PC-9 (cell line): Measurements from ENCODE around the gene CRAMP1. TPM values are rescaled to one million over a fixed set of nuclear protein-coding genes. Genes with fewer than 3 reads are reported as not detected.

Experiments
- BruUV-seq: library from RNA; stranded (reverse); fragments of 400-500 nt; replicated peaks from 2 replicates; lab custom pipeline; 2021; lab: Mats Ljungman, UMichigan
- CTCF ChIA-PET: fragments of 300-600 bp; sonication (Branson Sonifier 250); formaldehyde crosslinking; loops from one replicate; lab custom pipeline; 2022; ENCODE audit warnings: antibody characterized with exemption; lab: Charles Lee
- POLR2A ChIA-PET: fragments of 300-600 bp; sonication (Branson Sonifier 250); formaldehyde crosslinking; loops from one replicate; lab custom pipeline; 2022; ENCODE audit warnings: antibody characterized with exemption; ENCODE audit not compliant: unreplicated experiment; lab: Charles Lee
- DNase-seq, 2 experiments: peaks; one replicate each; pipeline versions ENCODE4 v3.0.0 to v3.0.0-alpha.2; 2015 to 2022; ENCODE audit warnings: mixed read lengths in 1 of 2
- H2AFZ ChIP-seq: fragments of 200-600 bp; sonication (generic); 2 replicates; pipeline ENCODE4 v1.8.1; 2017; ENCODE audit warnings: antibody characterized with exemption
- H3F3A ChIP-seq: fragments of 200-600 bp; sonication (generic); 2 replicates; pipeline ENCODE4 v1.8.1; 2017; ENCODE audit warnings: antibody characterized with exemption, mild to moderate bottlenecking, low read depth; ENCODE audit not compliant: insufficient read depth
- H3K27ac ChIP-seq: fragments of 200-600 bp; sonication (generic); 2 replicates; pipeline ENCODE4 v1.6.1; 2016; ENCODE audit warnings: mixed run types
- H3K27me3 ChIP-seq: fragments of 200-600 bp; sonication (generic); 2 replicates; pipeline ENCODE4 v1.6.1; 2016; ENCODE audit warnings: low read depth, mixed run types; ENCODE audit not compliant: insufficient read depth
- H3K36me3 ChIP-seq: fragments of 200-600 bp; sonication (generic); 2 replicates; pipeline ENCODE4 v1.6.1; 2016; ENCODE audit warnings: low read depth, mixed run types
- H3K4me1 ChIP-seq: fragments of 200-600 bp; sonication (generic); replicated peaks from 2 replicates; pipeline ENCODE4 v1.6.1; 2016; ENCODE audit warnings: mixed run types; ENCODE audit not compliant: insufficient read depth
- H3K4me2 ChIP-seq: fragments of 200-600 bp; sonication (generic); 2 replicates; pipeline ENCODE4 v1.6.1; 2017; ENCODE audit warnings: mixed run types
- H3K4me3 ChIP-seq: fragments of 200-600 bp; sonication (generic); 2 replicates; pipeline ENCODE4 v1.6.1; 2016; ENCODE audit warnings: mixed run types
- H3K79me2 ChIP-seq: fragments of 200-600 bp; sonication (generic); 2 replicates; pipeline ENCODE4 v1.6.1; 2017; ENCODE audit warnings: low read depth, mixed run types
- H3K9me2 ChIP-seq: fragments of 200-600 bp; sonication (generic); 2 replicates; pipeline ENCODE4 v1.8.1; 2017; ENCODE audit warnings: mild to moderate bottlenecking; ENCODE audit not compliant: insufficient read depth
- H3K9me3 ChIP-seq: fragments of 200-600 bp; sonication (generic); 2 replicates; pipeline ENCODE4 v1.8.1; 2016; ENCODE audit warnings: low read depth; ENCODE audit not compliant: insufficient read depth
- H4K20me1 ChIP-seq: fragments of 200-600 bp; sonication (generic); 2 replicates; pipeline ENCODE4 v1.8.1; 2017; ENCODE audit not compliant: insufficient read depth
- EZH2 ChIP-seq: fragments of 200-600 bp; sonication (generic); IDR thresholded peaks from 2 replicates; pipeline ENCODE4 v1.8.0; 2017; ENCODE audit warnings: antibody characterized with exemption, low read depth
- intact Hi-C: fragments of 100-400 bp; cut with micrococcal nuclease; formaldehyde crosslinking; loops from one replicate; pipeline ENCODE4 v1.10.0; 2022; ENCODE audit not compliant: unreplicated experiment
- total RNA-seq: library from RNA; stranded (reverse); gene quantifications from 2 replicates; pipeline ENCODE4 v1.2.3, GENCODE V29; 2021
- TF ChIP-seq, protein P1 (sequence below): fragments of 200-600 bp; sonication (generic); conservative IDR thresholded peaks from 2 replicates; pipeline ENCODE4 v1.6.1; 2017; ENCODE audit warnings: mixed run types, antibody characterized with exemption, mild to moderate bottlenecking, moderate library complexity

Gene CRAMP1
- total RNA-seq, 1 experiment from 2014 or later = 22.7 TPM

DNA sequence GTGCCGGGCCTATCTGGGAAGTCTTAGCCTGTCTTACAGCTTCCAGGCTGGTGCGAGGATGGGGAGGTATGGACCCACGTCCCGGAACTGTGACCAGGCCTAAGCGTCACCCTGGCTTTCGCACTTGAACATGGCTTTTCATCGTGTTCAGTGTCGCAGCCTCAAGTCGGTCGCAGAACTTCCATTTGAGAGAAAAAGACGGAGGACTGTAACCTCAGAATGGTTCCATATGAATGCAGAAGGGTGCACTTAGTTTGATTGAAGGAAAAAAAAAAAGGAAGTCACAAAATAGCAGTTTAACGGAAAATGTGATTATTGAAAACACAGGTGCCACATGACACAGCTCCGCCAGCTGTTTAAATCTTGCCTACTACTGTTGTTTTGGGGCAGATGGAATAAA, 35.7 kb downstream of the CRAMP1 start:
- no peak overlapping the region for H3K4me3 ChIP-seq
- peaks cover 16% of the 10 kb centered on the region for H3K4me1 ChIP-seq
- H3K27ac ChIP-seq = no peak overlapping the region
- H3K4me2 ChIP-seq = no peak overlapping the region
- H4K20me1 ChIP-seq = peaks cover 7% of the 10 kb centered on the region; the same call in 1 of the 2 replicates
- H3F3A ChIP-seq = peaks cover 39% of the 10 kb centered on the region
- no peaks in the 10 kb centered on the region for H3K79me2 ChIP-seq
- H3K9me2 ChIP-seq = no peaks in the 10 kb centered on the region
- no peaks in the 10 kb centered on the region for H3K9me3 ChIP-seq
- no peak for DNase-seq
- POLR2A ChIA-PET = no interaction called here
- H3K27me3 ChIP-seq = no peaks in the 10 kb centered on the region
- CTCF ChIA-PET = interaction anchor here (0.6 kb wide), 1 partner anchor 85 kb away, joined by 3 read pairs; no protein-coding TSS in a partner anchor
- intact Hi-C loops = no loop called here
- TF ChIP-seq, protein P1, sequence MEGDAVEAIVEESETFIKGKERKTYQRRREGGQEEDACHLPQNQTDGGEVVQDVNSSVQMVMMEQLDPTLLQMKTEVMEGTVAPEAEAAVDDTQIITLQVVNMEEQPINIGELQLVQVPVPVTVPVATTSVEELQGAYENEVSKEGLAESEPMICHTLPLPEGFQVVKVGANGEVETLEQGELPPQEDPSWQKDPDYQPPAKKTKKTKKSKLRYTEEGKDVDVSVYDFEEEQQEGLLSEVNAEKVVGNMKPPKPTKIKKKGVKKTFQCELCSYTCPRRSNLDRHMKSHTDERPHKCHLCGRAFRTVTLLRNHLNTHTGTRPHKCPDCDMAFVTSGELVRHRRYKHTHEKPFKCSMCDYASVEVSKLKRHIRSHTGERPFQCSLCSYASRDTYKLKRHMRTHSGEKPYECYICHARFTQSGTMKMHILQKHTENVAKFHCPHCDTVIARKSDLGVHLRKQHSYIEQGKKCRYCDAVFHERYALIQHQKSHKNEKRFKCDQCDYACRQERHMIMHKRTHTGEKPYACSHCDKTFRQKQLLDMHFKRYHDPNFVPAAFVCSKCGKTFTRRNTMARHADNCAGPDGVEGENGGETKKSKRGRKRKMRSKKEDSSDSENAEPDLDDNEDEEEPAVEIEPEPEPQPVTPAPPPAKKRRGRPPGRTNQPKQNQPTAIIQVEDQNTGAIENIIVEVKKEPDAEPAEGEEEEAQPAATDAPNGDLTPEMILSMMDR = no peak
- TF ChIP-seq EZH2 = no peak
- BruUV-seq = no TSS peak
- H3K36me3 ChIP-seq = peaks cover 20% of the 10 kb centered on the region
- no peak overlapping the region for H2AFZ ChIP-seq

DNA sequence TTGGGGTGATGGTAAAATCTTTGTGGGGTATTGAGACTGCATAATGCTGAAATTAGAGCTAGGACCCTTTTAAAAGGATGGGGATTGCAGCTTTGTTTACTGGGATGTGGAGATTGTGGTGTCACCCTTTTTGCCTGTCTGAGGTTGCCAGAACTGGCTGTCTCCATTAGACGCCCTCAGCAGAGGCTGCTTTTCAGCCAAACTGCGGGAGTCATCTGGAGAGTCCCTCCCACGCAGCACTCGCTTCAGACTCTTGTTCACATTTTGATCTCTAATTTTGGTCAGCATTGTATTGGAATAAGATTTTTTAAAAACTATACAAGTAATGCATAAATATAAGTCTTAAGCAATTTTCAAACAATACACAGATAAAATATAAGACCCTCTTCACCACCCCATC, 38.0 kb downstream of the CRAMP1 start:
- intact Hi-C loops = no loop called here

DNA sequence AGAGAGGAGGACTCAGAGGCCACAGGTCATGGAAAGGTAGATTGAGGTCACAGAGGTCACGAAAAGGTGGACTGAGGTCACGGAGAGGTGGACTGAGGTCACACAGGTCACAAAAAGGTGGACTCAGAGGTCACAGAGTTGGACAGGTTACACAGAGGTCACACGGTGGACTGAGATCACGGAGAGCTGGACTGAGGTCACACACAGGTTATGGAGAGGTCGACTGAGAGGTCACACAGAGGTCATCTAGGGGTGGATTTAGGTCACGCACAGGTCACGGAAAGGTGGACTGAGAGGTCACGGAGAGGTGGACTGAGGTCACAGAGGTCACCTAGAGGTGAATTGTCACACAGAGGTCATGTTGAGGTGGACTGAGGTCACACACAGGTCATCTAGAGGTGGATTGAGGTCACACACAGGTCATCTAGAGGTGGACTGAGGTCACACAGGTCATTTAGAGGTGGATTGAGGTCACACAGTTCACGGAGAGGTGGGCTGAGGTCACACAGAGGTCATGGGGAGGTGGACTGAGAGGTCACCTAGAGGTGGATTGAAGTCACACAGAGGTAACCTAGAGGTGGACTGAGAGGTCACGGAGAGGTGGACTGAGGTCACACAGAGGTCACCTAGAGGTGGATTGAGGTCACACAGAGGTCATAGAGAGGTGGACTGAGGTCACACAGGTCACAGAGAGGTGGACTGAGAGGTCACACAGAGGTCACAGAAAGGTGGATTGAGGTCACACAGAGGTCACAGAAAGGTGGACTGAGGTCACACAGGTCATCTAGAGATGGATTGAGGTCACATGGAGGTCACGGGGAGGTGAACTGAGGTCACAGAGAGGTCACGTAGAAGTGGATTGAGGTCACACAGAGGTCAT, 39.2 kb downstream of the CRAMP1 start:
- H3K4me1 ChIP-seq = peaks cover 4% of the 10 kb centered on the region
- no TSS peak for BruUV-seq
- H4K20me1 ChIP-seq = peaks cover 7% of the 10 kb centered on the region; the same call in 1 of the 2 replicates
- no peaks in the 10 kb centered on the region for H3K27me3 ChIP-seq
- intact Hi-C loops = no loop called here
- peaks cover 13% of the 10 kb centered on the region for H3K36me3 ChIP-seq
- H3F3A ChIP-seq = peaks cover 27% of the 10 kb centered on the region
- no peaks in the 10 kb centered on the region for H3K9me3 ChIP-seq
- no peak overlapping the region for H3K4me3 ChIP-seq
- ChIA-PET POLR2A (no interaction called here), CTCF (no interaction called here)
- no peaks in the 10 kb centered on the region for H3K9me2 ChIP-seq
- H3K4me2 ChIP-seq = no peak overlapping the region
- H3K27ac ChIP-seq = no peak overlapping the region
- H3K79me2 ChIP-seq = no peaks in the 10 kb centered on the region
- no peak overlapping the region for H2AFZ ChIP-seq
- TF ChIP-seq, protein P1 = no peak
- TF ChIP-seq EZH2 = no peak
- DNase-seq = no peak

More for the DNA sequence above, 38.0 kb downstream of the CRAMP1 start:
- Histone ChIP-seq H3K9me2 (no peaks in the 10 kb centered on the region), H3K27me3 (no peaks in the 10 kb centered on the region), H3K36me3 (peaks cover 20% of the 10 kb centered on the region), H3K4me2 (no peak overlapping the region), H3K79me2 (no peaks in the 10 kb centered on the region), H3K9me3 (no peaks in the 10 kb centered on the region), H3F3A (peaks cover 39% of the 10 kb centered on the region), H3K4me3 (no peak overlapping the region), H3K4me1 (peaks cover 16% of the 10 kb centered on the region), H4K20me1 (peaks cover 7% of the 10 kb centered on the region; the same call in 1 of the 2 replicates), H3K27ac (no peak overlapping the region), H2AFZ (no peak overlapping the region)
- BruUV-seq = no TSS peak
- ChIA-PET POLR2A (no interaction called here), CTCF (no interaction called here)
- DNase-seq = no peak
- TF ChIP-seq, protein P1 = no peak
- TF ChIP-seq EZH2 = no peak
